Stimulated activated CD4-positive, alpha-beta T cell treated with anti-CD3 and anti-CD28 coated beads, TNF-alpha, amount 100 ng/mL, for 4 hours (primary cell): Measurements from ENCODE around the gene TMEM238.

ENCODE experiments used
- DNase-seq, 3 experiments: peaks; one replicate each; pipeline ENCODE4 v3.0.0-alpha.2; 2020; ENCODE audit warnings: low read depth in 3 of 3

Gene TMEM238

DNA sequence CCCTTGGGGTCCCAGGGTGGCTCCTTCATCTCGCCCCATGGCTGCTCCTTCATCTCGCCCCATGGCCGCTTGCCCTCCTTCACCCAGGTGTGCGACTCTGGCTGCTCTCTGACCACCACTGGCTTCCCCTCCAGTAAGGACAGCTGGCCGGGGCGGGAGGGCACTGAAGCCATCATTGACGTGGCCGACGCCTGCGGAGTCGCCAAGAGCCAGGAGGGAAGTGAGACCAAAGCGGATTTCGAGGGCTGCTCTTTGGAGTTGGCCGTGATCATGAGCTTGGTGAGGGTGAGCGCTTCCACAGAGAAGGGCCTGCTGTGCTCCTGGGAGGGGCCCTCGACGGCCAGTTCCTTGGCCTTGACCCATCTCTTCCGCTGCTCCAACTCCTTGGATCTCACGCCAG lies 25.6 kb downstream of the TMEM238 start:
- DNase-seq, result no peak

DNA sequence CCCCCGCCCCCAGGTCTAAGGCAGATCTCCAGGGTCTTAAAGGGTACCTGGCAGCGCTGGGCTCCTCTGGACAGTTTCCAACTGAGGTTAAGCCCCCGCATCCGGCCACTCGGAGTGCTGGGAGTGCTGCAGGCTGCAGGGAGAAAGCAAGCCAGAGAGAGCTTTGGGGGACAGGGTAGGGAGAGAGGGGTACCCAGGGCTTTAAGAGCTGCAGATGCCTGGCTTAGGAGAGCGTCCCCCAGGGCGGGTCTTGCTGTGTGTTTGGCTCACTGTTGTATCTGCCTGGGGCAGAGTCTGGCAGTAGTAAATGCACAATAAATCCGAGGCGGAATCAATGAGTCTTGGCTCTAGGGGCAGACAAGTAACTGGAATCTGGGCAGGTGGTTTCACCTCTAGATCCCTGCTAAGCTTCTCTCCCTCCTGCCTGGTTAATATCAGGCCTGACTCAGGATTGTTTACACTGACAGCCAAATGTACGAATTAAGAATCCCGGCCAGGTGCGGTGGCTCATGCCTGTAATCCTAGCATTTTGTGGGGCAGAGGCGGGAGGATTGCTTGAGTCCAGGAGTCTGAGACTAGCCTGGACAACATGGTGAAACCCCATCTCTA lies 28.8 kb downstream of the TMEM238 start:
- no peak for DNase-seq

DNA sequence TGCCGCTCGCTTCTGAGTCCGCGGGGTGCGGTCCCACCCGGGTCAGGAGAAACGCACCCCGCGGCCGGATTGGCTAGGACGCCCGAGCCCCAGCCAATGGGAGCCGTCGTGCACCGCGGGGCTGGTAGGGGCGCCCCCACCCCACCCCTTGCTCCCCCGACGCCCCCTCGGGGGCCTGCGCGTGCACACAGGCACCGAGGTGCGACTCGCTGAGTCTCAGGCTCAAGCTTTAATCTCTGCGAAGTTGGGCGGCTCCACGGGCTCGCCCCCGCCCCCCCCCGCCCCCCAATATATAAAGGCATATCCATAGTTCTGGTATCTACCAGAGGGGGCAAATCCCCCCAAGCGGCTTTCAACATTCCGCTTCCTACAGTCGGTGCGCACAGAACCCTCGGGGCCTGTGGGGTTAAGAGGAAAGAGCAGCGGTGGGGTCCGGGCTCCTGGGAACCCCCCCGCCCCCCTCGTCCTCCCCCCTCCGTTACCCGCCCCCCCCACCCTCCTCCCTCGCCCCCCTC lies 29.3 kb downstream of the TMEM238 start, which contains the start of gene COX6B2:
Gene COX6B2 (minus strand): TSS at position 22 of the 515 bp plus-strand sequence. CDS start 198 bp downstream, outside the sequence.
- no peak for DNase-seq

DNA sequence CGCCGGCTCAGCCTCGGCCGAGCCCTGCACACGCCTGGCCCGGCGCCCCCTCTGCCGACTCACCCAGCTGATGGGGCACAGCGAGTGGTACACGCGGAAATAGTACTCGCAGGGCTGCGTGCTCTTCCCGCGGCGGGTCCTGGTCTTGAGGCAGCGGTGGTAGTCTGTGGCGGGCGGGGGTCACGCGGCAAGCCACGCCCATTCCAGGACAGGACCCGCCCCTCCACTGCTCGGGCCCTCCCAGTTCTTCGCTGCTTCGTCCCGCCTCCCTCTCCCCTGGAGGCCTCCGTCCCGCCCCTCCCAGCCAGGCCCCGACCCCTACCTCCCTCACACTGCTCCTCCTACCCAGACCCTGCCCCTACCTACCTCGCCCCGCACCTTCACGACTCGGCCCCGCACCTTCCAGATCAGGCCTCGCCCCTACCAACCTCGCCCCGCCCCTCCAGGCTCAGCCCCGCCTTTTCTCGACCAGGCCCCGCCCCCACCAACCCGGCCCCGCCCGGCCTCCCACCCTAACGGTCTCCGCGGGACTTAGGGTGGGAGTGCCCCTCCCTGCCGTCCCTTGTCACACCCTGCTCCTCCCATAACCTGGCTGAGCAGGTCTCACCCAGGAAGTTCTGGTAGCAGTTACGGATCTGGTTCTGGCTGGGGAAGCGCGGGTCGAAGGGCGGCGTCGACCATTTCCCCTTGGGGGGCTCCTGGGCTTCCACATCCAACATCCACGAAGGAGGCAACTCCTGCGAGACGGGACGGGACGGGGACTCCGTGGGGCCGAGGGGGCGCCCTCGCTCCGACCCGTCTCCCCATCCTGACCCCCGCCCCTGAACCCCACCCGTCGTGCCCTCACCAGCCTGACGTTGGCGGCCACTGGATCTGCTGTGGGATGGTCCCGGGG lies 30.0 kb downstream of the TMEM238 start:
- peak; percentile 35 to 46 (median 35) for DNase-seq

DNA sequence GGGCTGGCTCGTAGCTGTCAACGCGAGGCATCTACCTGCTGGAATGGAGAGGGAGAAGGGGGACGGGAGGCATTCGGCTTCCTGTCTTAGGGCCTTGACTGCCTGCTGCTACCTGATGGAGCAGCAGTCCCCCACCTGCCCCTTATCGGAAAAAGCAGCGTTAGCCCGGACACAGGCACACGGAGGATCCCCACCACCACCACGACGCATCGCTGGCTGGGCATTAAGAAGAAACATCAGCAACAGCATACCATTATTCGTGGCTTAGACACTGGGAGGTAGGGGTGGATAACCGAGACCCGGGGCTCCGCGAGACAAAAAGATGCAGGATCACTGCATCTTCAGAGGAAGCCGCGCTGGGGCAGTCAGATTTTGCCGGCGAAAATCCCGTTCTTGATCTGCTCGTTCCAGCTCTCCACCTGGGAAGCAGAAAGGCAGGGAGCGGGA lies 30.7 kb downstream of the TMEM238 start:
- no peak for DNase-seq

DNA sequence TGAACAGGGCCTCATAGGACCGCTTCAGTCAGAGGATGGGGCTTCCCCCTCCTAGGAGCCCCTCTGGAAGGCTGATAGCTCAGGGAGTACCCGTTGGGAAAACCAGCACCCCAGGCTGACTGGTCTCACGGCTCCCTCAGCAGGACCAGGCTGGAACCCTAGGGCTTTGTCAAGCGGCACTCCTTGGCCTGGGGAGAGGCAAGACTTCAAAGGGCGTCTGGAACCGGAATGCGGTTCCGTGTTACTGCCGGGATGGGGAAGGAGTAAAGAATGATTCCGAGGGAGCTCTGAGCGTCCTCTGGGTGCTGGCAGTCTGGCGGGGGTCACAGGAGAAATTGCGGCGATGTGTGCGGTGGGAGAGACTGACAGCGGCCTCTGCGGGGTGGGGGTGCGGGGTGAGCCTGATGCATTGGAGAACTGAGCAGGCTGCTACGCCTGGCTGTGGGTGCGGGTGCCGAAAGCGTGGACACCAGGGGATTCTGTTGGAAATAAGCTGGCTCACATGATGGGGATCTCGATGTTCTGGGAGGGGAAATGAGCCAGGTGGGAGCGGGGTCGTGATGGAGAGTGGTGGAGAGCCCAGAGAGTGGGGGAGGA lies 31.4 kb downstream of the TMEM238 start:
- DNase-seq, result no peak

DNA sequence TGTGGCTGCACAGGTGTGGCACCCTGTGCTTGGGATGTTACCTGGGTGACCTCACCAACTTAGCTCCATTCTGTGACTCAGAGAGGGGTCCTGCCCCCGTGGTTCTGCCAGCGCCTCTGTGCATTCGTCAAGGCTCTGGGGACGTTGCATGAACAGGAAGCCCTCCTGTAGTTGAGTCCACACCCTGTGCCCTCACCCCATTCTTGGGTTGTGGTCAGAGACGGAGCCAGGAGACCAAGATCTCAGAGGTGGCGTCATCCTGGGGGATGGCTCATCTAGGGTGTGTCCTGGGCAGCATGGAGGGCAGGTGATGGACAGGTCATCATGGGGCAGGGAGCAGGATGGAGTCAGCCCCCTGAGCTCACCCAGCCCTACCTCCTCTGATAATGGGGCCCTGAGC lies 32.1 kb downstream of the TMEM238 start:
- DNase-seq, result no peak

DNA sequence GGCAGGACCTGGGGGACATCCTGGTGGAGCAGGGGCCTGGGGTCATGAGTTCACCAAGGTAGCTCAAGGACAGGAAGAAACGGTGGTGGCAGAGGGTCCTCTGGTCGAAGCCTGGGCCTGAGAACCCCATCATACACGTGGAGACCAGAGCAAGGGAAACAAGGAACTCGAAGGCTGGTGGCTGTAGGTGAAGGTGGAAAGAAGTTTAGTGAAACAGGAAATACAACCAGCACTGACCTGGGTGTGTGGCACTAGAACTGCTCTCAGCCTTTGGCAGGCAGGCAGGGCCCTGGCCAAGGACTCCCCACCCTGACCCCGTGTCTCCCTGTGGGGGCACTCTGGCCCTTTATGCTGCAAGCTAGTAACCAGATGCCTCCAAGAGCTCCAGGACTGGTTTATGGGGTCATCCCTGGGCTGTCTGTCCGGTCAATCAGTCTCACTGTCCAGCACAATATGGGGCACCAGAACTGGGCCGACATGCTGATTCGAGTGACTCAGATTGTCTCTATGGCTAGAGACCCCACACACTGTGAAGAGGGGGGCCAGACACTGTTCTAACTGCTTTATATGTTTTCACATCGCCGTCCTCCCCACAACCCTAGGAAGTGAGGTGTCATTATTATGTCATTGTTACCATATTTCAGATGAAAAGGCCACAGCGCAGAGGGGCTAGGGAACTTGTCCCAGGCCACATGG lies 33.3 kb downstream of the TMEM238 start:
- no peak for DNase-seq

DNA sequence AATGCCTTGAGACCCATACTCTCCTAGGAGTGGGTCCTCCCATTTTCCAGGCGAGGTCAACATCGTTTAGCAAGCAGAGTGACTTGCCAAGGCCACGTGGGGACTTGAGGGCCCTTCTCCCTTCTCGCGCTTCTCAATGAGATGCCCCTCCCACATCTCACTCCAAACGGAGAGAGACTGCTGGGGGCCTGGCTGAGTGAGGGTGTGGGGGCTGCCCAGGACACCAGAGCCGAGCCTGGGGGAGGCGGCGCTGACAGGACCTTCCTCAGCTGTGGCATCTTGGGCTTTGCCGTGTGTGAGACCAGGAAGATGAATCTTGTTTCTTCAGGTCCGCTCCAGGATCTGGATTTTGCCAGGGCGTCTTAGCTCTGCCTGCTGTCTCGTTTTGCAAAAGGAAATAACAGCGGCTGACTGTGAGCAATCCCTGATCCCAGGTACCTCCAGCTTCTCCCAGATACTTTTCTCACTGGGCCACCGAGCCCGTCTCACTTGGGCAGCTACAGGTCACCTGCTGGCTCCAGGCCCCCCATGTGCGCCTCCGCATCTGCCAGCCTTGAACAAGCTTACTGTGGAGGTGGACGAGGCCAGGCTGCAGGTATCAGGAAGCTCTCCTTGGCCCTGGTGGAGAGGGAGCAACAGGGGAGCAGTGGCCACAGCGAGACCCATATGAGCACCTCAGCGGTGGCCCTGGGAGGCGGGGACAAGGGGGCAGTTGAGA lies 35.6 kb downstream of the TMEM238 start:
- no peak for DNase-seq

DNA sequence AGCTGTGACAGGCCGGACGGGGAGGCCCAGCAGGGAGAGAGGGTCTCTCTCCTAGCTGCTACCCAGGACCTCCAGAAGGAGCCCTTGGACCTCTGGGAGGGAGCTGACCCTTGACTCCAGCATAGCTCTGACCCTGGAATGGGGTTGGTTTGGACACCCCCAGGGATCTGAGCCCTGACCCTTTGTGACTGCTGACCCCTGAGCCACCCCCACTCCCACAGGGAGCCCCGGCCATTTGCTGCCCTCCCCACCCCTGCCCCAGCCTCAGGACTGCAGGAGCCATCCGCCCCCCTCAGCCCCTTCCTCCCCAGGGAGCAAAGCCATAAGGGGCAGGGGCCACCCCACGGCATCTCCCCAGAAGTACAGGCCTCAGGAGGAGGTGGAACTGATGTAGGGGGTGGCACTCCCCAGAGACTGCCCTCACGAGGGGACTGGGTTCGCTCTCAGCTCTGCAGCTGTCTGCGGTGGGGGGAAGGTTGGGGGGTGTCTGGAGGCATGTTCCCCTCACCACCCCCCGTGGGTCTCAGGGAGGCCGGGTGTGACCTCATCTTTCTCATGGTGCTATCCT lies 36.6 kb downstream of the TMEM238 start:
- no peak for DNase-seq

DNA sequence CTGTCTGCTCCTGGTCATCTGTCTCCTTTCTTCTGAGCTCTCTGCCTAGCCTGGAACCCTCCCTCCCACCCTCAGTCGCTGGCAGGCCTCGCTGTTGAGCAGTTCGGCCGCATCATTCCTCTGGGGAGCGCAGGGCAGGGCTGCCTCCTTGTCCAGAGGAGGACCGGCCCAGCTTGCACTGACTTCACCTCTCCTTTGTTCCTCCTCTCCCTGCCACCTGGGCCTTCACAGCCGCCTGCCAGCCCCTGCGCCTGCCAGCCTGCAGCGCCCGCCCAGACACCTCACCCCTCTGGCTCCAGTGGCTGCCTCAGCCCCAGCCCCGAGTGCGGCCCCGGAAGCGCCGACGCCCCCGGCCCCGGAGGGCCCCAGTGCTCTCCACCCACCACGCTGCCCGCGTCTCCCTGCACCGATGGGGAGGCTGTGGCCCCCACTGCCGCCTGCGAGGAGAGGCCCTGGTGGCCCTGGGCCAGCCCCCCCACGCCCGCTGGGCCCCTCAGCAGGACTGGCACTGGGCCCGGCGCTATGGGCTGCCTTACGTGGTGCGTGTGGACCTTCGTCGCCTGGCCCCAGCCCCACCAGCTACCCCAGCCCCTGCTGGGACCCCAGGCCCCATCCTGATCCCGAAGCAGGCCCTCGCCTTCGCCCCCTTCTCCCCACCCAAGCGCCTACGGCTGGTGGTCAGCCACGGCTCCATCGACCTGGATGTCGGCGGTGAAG lies 37.2 kb downstream of the TMEM238 start:
- no peak for DNase-seq

DNA sequence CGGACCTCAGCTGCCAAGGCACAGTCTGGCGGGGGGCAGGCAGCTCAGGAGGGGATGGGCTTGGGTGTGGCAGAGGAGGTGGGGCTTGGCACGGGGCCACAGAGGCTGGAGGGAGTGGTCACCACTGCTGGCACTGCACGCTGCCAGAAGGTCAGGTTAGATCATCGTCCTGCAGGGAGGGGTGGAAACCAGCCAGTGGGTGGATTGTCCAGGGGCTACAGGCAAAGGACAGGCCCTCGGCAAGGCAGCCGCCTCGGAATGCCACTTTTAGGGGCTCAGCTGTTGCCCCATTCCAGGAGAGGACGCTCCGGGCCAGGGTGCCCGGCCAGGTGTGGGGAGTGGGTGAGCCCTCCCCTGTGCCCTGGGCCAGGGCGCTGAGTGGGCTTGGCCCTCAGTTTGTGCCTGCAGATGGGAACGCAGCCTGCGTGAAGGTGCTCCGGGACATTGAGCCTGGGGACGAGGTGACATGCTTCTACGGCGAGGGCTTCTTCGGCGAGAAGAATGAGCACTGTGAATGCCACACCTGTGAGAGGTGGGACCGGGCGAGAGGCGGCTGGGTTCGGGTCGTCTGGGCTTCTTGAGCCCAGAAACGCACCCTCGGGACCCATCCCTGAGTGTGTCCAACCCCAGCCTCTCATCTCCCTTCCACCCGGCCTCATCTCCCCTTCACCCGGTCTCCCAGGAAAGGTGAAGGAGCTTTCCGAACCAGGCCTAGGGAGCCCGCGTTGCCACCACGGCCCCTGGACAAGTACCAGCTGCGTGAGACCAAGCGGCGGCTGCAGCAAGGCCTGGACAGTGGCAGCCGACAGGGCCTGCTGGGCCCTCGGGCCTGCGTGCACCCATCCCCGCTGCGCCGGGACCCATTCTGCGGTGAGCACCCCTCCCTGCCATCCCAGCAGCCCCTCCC lies 38.0 kb downstream of the TMEM238 start:
- DNase-seq, result no peak

DNA sequence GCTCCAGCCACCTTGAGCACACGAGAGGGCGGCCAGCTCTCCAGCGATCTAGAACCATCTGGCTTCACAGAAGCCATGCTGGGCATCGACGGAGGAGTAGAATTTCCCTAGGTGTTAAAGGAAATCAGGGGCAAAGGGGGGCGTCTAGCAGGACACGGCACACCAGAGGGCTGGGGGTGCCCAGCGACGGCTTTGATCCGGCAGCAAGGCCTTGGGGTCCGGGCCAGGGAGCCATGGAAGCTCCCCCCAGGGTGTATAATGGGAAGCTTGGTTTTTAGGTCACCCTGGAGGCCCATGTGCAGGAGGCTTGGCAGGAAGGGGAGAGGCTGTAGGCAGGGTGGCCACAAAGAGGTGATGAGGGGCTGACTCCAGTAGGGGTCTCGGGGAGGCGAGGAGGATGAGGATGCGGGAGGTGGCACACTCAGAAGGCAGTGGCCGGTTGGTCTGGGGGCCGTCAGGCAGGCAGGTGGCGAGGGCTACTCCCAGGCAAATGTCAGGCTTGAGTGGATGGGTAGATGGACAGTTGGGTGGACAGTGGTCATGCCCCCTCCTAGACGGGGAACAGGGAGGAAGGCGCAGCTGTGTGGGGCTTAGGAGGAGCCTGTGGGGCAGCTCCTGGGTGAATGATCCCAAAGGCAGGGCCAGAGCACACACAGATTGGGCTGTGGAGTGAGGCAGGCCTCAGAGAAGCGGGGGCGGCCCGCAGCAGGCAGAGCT lies 38.8 kb downstream of the TMEM238 start:
- DNase-seq, result no peak

DNA sequence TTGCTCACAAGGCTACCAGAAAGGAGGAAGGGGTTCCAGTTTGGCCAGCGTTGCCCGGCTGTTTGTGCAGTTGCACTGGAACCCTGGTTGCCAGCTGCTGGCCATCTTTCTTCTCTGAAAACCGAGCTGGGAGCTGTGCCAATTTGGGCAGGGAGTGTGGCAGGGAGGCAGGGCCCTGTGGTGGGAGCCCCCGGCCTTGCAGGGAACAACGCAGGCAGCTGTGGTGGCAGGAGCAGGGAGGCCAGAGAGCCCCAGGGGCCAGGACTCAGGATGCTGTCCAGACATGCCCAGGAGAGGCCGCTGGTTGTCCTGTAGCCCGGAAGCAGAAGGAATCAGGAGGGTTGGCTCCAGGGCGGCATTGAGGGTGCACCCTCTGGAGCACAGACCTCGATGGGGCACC lies 39.6 kb downstream of the TMEM238 start:
- no peak for DNase-seq

DNA sequence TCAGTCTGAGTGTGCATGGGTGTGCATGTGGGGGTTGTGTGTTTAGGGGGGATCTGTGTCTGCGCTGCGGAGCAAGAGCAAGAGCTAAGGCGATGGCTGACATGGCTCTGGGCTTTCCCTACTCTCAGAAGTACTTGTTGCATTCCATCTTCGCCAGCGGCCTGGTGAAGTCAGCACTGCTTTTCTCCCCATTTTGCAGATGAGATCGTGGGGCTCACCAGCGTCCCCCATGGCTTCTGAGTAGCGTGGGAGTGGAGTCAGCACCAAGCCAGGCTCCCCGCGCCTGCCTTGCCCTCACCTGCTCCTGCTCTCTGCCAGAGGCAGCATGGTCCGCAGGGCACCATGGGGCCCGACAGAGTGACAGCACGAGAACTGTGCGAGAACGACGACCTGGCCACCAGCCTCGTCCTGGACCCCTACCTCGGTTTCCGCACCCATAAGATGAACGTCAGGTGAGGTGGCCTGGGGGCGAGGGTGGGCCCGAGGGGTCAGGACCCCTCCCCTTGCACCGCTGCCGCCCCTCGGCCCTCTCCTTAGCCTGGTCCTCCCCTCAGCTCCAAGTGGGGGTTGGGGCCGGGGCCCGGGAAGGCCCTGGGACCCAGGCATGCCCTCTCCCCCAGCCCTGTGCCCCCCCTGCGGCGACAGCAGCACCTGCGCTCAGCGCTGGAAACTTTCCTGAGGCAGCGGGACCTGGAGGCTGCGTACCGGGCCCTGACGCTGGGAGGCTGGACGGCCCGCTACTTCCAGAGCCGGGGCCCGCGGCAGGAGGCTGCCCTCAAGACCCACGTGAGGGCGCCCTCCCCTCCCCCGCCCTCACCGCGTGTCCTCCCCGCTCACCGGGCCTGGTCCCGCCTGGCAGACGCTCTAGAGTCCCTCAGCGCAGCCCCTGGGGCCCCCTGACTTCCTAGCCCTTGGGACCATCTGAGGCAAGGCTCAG lies 42.2 kb downstream of the TMEM238 start:
- DNase-seq, result no peak

DNA sequence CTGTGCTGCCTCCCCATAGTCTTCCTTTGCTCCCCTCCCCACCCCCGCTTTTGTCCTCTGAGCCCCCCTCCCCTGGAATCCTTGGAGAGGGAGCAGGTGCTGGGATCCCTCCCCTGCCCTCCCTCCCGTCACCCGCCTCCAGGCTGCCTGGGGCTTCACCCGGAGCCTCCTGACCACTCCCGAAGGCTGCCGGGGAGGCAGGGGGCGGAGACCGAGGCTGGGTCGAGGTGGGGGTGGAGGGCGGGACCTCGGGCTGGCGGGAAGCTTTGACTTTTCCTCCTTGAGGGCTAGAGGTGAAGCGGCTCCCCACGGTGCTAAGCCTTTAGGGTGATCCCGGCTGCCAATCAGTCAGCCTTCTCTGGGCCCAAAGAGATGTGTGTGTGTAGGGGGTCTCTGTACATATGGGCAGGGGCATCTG lies 42.9 kb downstream of the TMEM238 start:
- DNase-seq, result peak; percentile 20 to 46 (median 38)

DNA sequence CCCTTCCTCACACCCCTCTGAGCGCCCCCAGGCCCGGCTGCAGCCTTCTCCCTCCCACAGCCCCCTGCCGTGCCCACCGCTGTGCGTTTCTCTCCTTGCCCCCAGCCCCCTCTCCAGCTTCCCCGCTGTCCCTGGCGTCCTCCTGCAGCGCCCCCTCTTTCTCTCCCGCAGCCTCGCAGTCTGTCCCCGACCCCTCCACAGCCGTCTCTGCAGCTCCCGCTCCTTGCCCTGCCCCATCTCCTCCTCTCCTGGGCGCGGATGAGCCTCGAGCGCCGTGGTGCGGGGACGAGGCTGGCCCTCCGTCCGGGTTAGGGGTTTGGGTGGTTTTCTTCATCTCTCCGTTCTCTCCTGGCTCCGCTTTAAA lies 43.3 kb downstream of the TMEM238 start:
- DNase-seq, result no peak
